Endodermal cell (in vitro differentiated cells): ENCODE measurements around the gene ATP6V1G3. TPM values are rescaled to one million over a fixed set of nuclear protein-coding genes. Genes with fewer than 3 reads are reported as not detected.

Source experiments
- DNase-seq: peaks from one replicate; pipeline ENCODE4 v3.0.0-alpha.2; 2017
- H3K27ac ChIP-seq: 2 replicates; pipeline ENCODE4 v1.5.1; 2013; ENCODE audit warnings: mild to moderate bottlenecking, low read depth, low read length, moderate library complexity
- H3K27me3 ChIP-seq: 2 replicates; pipeline ENCODE4 v1.6.1; 2013; ENCODE audit warnings: mild to moderate bottlenecking, low read length, moderate library complexity; ENCODE audit not compliant: insufficient read depth, control insufficient read depth, poor library complexity, severe bottlenecking
- H3K36me3 ChIP-seq: 2 replicates; pipeline ENCODE4 v1.7.0; 2013; ENCODE audit warnings: mild to moderate bottlenecking, low read length, moderate library complexity; ENCODE audit not compliant: control insufficient read depth, insufficient read depth
- H3K4me1 ChIP-seq: one replicate; pipeline ENCODE4 v1.7.0; 2013; ENCODE audit warnings: low read length; ENCODE audit not compliant: control insufficient read depth, insufficient read depth
- H3K4me3 ChIP-seq: 2 replicates; pipeline ENCODE4 v1.5.1; 2013; ENCODE audit warnings: mild to moderate bottlenecking, low read length, moderate library complexity
- H3K9ac ChIP-seq: 2 replicates; pipeline ENCODE4 v1.6.1; 2013; ENCODE audit warnings: mild to moderate bottlenecking, low read length, moderate library complexity; ENCODE audit not compliant: poor library complexity, severe bottlenecking; ENCODE audit errors: extremely low read depth
- H3K9me3 ChIP-seq: 2 replicates; pipeline ENCODE4 v1.6.1; 2013; ENCODE audit warnings: mild to moderate bottlenecking, low read length, moderate library complexity; ENCODE audit not compliant: control insufficient read depth
- H3K27ac Mint-ChIP-seq: 2 replicates; pipeline ENCODE4 v1.8.0; 2020; ENCODE audit warnings: mixed read lengths
- H3K27me3 Mint-ChIP-seq: 2 replicates; pipeline ENCODE4 v1.8.0; 2021; ENCODE audit warnings: mild to moderate bottlenecking, mixed read lengths; ENCODE audit not compliant: insufficient read depth
- H3K36me3 Mint-ChIP-seq: 2 replicates; pipeline ENCODE4 v1.8.0; 2020; ENCODE audit warnings: low read depth, mixed read lengths
- H3K4me1 Mint-ChIP-seq: 2 replicates; pipeline ENCODE4 v1.8.0; 2020; ENCODE audit warnings: mixed read lengths
- H3K4me3 Mint-ChIP-seq: 2 replicates; pipeline ENCODE4 v1.8.0; 2020; ENCODE audit warnings: mild to moderate bottlenecking, moderate library complexity, mixed read lengths
- H3K9me3 Mint-ChIP-seq: 2 replicates; pipeline ENCODE4 v1.8.0; 2020; ENCODE audit warnings: mild to moderate bottlenecking, mixed read lengths
- CTCF ChIP-seq: fragments of 200-600 bp; sonication (generic); conservative IDR thresholded peaks from 2 replicates; pipeline ENCODE4 v1.5.0; 2021; ENCODE audit warnings: antibody characterized with exemption, mild to moderate bottlenecking
- WGBS, 2 experiments: methylation state at CpG; one replicate each; pipeline versions ENCODE4 v1.1.5 to v1.1.7; 2013; ENCODE audit warnings: missing lambda C conversion rate in 2 of 2, mixed read lengths in 1 of 2; ENCODE audit not compliant: insufficient coverage in 1 of 2, insufficient read length in 1 of 2; 5-methylcytosine and 5-hydroxymethylcytosine counted together
- total RNA-seq, 2 donors: library from RNA; stranded (reverse); fragmentation: NEBNext Ultra II Directional in 1 of 2; extraction: Animal tissue kit (Norgen Biotek cat#: 25700) in 1 of 2; gene quantifications; 2 replicates in 1 of 2; 3 replicates in 1 of 2; pipeline ENCODE4 v1.2.1, GENCODE V29; 2021

The ATP6V1G3 gene
- total RNA-seq, 2 donors from 2014 or later: 0.62 to 1.5 TPM

GRCh38 chr1:198493329-198493728 is 47.2 kb downstream of the ATP6V1G3 start:
- no peaks in the 10 kb centered on the region for H3K36me3 Mint-ChIP-seq

DNA sequence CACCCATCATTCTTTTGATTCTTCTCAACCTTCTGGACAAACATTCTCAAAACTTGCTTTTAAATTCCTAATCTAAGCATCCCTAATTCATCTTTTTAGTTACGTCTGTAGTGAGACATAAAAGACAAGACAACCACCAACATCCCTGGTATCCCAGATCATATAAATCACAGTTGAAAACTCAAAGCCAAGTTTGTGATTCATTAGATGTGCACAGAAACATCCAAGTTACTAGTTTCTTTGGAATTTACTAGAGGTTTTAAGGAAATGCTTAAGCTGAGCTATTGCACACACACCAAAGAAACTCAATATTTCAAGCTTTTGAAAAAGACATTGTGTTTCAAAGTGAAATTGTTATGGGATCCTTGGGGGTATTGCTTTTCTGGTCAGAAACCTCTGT is 47.6 kb downstream of the ATP6V1G3 start:
- Mint-ChIP-seq H3K4me3 (no peak overlapping the region), H3K9me3 (no peaks in the 10 kb centered on the region), H3K4me1 (peaks cover 5% of the 10 kb centered on the region), H3K36me3 (no peaks in the 10 kb centered on the region), H3K27me3 (no peaks in the 10 kb centered on the region), H3K27ac (no peak overlapping the region)
- no peaks in the 10 kb centered on the region for H3K36me3 ChIP-seq
- H3K9me3 ChIP-seq: no peaks in the 10 kb centered on the region
- DNase-seq: no peak
- H3K27ac ChIP-seq: no peak overlapping the region
- 97% methylated on average over 1 of the region's 1 CpG; no CpG with 5 or more reads in 1 of the 2 experiments for WGBS, 2 experiments
- H3K4me3 ChIP-seq: no peak overlapping the region
- H3K27me3 ChIP-seq: no peaks in the 10 kb centered on the region
- H3K9ac ChIP-seq: no peak overlapping the region
- TF ChIP-seq CTCF: no peak
- H3K4me1 ChIP-seq: no peaks in the 10 kb centered on the region

More at GRCh38 chr1:198493329-198493728, 47.2 kb downstream of the ATP6V1G3 start:
- no peaks in the 10 kb centered on the region for H3K27me3 ChIP-seq
- 86 to 93% methylated on average over 1 to 10 of the region's 10 CpGs for WGBS, 2 experiments
- Mint-ChIP-seq H3K27me3 (no peaks in the 10 kb centered on the region), H3K4me1 (peaks cover 5% of the 10 kb centered on the region), H3K4me3 (no peak overlapping the region), H3K27ac (no peak overlapping the region), H3K9me3 (no peaks in the 10 kb centered on the region)
- no peak overlapping the region for H3K4me3 ChIP-seq
- H3K4me1 ChIP-seq: no peaks in the 10 kb centered on the region
- no peak for TF ChIP-seq CTCF
- DNase-seq: no peak
- no peaks in the 10 kb centered on the region for H3K9me3 ChIP-seq
- H3K27ac ChIP-seq: no peak overlapping the region
- H3K9ac ChIP-seq: no peak overlapping the region
- no peaks in the 10 kb centered on the region for H3K36me3 ChIP-seq

DNA sequence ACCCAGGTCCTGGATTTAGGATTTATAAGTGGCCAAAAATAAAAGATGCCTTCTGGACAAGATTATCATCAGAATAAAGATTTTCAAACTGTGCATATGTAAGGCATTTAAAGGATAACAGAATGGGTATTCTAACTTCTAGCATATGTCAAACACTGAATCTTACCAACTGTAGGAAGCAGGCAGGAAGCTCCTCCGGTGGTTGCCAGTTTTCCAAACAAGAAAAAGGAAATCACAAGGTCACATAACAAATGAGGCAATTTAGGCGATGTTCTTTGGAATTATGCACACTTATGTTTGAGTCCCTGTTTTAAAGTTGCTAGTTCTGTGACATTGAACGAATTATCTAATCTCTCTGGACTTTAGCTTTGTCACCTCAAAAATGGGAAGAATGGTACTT is 48.9 kb downstream of the ATP6V1G3 start:
- Mint-ChIP-seq H3K9me3 (no peaks in the 10 kb centered on the region), H3K27me3 (no peaks in the 10 kb centered on the region), H3K4me1 (peaks cover 5% of the 10 kb centered on the region), H3K36me3 (no peaks in the 10 kb centered on the region), H3K4me3 (no peak overlapping the region), H3K27ac (no peak overlapping the region)
- H3K27me3 ChIP-seq: no peaks in the 10 kb centered on the region
- H3K9ac ChIP-seq: no peak overlapping the region
- 93 to 100% methylated on average over 3 of the region's 3 CpGs for WGBS, 2 experiments
- DNase-seq: no peak
- no peak overlapping the region for H3K4me3 ChIP-seq
- H3K9me3 ChIP-seq: no peaks in the 10 kb centered on the region
- no peak overlapping the region for H3K27ac ChIP-seq
- no peak for TF ChIP-seq CTCF
- no peaks in the 10 kb centered on the region for H3K4me1 ChIP-seq
- no peaks in the 10 kb centered on the region for H3K36me3 ChIP-seq
